ENCODE results near the gene GPR160.

GPR160 gene

DNA sequence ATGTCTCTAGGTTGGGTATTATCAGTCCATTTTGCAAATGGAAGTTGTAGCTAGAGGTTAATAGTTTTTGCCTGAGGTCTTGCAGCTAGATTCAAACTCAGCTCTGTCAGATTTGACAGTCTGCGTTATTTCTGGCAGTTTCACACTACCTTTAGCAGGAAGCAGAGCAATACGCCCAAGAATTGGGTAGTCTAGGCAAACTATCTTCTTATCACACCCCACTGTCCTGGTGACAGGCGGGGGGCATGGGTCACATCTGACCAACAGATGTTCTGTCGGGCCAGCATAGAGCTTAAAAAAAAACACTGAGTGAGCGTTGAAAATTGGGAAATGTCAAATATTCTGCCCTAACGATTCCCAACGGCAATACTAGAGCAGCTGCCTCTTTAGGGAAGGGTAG lies 5.7 kb downstream of the GPR160 start:
- in situ Hi-C loops (cut with MboI; ENCODE audit: low sequenced_read_pairs, unreplicated experiment) = loop anchor here (25.0 kb wide), 1 partner anchor 769 kb away; no protein-coding TSS in a partner anchor
- no peak for DNase-seq (ENCODE audit: low spot score)

DNA sequence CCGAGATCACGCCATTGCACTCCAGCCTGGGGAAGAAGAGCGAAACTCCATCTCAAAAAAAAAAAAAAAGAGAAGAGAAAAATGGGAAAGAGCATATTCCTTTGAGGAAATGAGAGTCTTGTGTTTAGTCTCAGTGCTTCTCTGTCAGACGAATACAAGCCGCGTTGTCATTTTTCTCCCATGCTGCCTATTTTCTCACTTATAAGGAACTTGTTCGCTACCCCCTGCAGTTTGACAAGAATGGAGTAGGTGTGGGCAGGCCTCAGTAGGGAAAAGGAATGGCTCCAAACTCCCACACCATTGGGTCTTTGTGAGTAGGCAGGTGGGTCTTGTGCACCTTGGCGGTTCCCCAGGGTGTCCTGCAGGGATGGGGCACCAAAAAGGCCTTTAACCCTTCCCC lies 6.5 kb downstream of the GPR160 start:
- TF ChIP-seq, protein P1, sequence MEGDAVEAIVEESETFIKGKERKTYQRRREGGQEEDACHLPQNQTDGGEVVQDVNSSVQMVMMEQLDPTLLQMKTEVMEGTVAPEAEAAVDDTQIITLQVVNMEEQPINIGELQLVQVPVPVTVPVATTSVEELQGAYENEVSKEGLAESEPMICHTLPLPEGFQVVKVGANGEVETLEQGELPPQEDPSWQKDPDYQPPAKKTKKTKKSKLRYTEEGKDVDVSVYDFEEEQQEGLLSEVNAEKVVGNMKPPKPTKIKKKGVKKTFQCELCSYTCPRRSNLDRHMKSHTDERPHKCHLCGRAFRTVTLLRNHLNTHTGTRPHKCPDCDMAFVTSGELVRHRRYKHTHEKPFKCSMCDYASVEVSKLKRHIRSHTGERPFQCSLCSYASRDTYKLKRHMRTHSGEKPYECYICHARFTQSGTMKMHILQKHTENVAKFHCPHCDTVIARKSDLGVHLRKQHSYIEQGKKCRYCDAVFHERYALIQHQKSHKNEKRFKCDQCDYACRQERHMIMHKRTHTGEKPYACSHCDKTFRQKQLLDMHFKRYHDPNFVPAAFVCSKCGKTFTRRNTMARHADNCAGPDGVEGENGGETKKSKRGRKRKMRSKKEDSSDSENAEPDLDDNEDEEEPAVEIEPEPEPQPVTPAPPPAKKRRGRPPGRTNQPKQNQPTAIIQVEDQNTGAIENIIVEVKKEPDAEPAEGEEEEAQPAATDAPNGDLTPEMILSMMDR (IDR thresholded peaks at IDR 0.05; ENCODE audit: borderline replicate concordance, control extremely low read depth, extremely low read depth, insufficient read depth, missing control alignments) = no peak
- DNase-seq (ENCODE audit: low spot score) = no peak
- in situ Hi-C loops (cut with MboI; ENCODE audit: low sequenced_read_pairs, unreplicated experiment) = loop anchor here (25.0 kb wide), 1 partner anchor 768 kb away; no protein-coding TSS in a partner anchor

More for the DNA sequence above, 5.7 kb downstream of the GPR160 start:
- TF ChIP-seq, protein P1 (IDR thresholded peaks at IDR 0.05; ENCODE audit: borderline replicate concordance, control extremely low read depth, extremely low read depth, insufficient read depth, missing control alignments) = no peak

DNA sequence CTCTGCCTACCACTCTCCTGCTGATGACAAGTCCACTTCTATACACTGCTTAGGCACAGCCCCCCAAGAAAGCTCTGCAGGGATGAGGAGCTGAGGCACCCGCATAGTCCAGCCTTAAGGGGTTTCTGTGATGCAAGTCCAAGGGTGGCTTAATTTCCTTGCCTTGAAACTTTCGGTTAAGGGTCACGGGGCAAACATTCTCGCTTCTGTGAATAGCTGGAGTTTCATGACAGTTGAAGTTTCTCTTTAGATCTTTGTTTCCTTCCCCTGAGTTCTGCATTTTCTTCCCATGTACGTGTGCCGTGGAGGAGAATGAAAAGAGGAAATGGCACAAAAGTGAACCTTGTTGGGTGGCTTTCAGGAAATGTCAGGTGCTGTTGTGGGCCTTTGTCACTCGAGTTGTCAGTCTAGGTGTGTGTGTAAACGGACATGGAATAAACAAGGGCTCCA lies 7.0 kb downstream of the GPR160 start:
- TF ChIP-seq, protein P1 (IDR thresholded peaks at IDR 0.05; ENCODE audit: borderline replicate concordance, control extremely low read depth, extremely low read depth, insufficient read depth, missing control alignments) = no peak
- DNase-seq (ENCODE audit: low spot score) = peak; percentile 51
- in situ Hi-C loops (cut with MboI; ENCODE audit: low sequenced_read_pairs, unreplicated experiment) = loop anchor here (25.0 kb wide), 1 partner anchor 767 kb away; no protein-coding TSS in a partner anchor

DNA sequence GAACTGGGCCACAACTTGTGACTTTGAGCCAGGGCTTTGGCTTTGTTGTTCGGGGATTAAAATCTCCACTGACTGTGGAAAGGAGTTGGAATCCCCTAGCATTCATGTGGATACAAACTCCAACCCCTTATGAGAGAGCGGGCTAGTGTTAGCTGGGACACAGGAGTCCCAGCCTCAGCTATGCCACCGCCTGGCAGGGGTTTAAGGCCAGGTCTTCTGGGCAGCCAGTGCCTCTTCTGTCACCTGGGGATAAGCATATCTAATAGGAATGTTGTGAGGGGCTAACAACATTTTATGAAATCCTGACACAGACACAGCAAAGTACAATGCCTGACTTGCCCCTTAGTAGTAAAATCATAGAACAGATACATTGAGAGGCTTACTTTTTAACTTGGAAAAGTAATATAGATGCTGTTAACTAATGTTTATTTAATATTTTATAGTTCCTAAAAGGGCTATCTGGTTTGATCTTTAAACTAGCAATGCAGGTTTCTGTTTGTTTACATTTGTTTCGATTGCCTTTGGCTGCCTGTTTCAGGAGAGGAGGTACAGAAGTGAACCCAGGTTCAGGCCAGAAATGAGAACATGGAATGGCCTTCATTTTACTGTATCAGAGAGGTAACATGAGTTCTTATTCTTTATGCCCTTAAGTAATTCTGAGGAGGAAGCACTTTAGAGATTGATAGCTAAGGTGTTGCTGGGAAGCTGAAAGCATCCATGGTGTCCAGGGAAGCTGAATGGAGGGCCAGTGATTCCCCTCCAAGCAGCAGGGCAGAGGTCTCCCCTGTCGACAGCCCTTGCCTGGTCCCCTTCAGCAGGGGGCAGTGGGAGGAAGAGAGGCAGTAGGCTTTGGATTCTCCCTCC lies 8.7 kb downstream of the GPR160 start:
- in situ Hi-C loops (cut with MboI; ENCODE audit: low sequenced_read_pairs, unreplicated experiment) = loop anchor here (25.0 kb wide), 1 partner anchor 766 kb away; no protein-coding TSS in a partner anchor
- no peak for DNase-seq (ENCODE audit: low spot score)
- TF ChIP-seq, protein P1 (IDR thresholded peaks at IDR 0.05; ENCODE audit: borderline replicate concordance, control extremely low read depth, extremely low read depth, insufficient read depth, missing control alignments) = no peak

DNA sequence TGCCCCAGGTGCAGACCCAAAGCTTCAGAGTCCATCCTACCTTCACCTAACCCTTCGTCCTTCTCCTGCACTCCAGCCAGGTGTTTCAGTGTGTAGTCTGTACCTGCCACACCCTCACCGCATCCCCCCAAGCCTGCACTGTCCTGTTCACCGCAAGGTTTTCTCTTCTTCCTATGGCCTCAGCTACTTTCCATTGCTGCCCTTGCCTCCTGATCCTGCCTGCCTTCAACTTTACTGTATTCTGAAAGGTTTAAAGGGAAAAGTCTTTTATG lies 9.3 kb downstream of the GPR160 start:
- no peak for DNase-seq (ENCODE audit: low spot score)
- in situ Hi-C loops (cut with MboI; ENCODE audit: low sequenced_read_pairs, unreplicated experiment) = loop anchor here (25.0 kb wide), 1 partner anchor 765 kb away; no protein-coding TSS in a partner anchor
- TF ChIP-seq, protein P1 (IDR thresholded peaks at IDR 0.05; ENCODE audit: borderline replicate concordance, control extremely low read depth, extremely low read depth, insufficient read depth, missing control alignments) = no peak

DNA sequence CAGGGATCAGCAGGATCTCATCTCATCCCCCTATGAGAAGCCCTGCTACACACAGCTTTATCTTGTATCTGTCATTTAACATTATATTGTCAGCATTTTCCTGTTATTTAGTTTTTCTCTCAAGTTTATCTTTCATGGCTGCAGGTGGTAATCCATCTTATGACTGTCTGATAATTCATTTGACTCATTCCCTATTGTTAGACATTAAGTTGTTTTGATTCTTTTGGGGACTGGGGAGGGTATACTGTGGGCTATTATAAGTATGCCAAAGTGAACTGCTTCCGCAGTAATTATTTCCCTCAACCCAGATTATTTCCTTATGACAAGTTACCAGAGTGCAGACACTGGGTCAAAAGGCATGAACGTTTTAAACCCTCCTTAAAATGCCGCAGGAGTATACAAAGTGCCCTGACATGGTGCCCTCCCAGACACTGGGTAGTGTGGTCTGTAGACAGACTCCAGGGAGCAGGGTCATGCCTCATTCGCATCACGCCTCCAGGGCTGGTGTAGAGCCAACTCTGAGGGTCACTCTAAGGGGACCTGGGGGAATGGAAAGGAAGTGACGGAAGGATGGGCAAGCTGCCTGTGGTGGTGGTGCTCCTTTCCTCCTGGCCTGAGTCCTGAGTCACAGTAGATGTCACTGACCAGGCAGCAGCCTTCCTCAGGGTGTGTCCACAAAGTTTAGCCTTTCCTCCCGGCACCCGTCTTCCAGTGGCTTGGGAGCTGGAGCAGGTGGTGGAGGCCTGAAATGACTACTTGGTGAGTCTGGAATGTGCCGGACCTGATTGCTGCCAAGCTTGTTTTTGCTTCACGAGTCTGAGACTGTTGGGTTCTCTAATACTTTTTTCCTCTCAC lies 11.6 kb downstream of the GPR160 start:
- TF ChIP-seq, protein P1 (IDR thresholded peaks at IDR 0.05; ENCODE audit: borderline replicate concordance, control extremely low read depth, extremely low read depth, insufficient read depth, missing control alignments) = no peak
- DNase-seq (ENCODE audit: low spot score) = no peak
- in situ Hi-C loops (cut with MboI; ENCODE audit: low sequenced_read_pairs, unreplicated experiment) = loop anchor here (25.0 kb wide), 1 partner anchor 763 kb away; no protein-coding TSS in a partner anchor

Data from GM13976 (cell line).